Measurements from ENCODE around the gene HSCB.
"Not testable (repeated sequence)": the region's sequence is repeated elsewhere in the genome, so short reads cannot be mapped to it uniquely, and the experiment has no call there.

The HSCB gene

DNA sequence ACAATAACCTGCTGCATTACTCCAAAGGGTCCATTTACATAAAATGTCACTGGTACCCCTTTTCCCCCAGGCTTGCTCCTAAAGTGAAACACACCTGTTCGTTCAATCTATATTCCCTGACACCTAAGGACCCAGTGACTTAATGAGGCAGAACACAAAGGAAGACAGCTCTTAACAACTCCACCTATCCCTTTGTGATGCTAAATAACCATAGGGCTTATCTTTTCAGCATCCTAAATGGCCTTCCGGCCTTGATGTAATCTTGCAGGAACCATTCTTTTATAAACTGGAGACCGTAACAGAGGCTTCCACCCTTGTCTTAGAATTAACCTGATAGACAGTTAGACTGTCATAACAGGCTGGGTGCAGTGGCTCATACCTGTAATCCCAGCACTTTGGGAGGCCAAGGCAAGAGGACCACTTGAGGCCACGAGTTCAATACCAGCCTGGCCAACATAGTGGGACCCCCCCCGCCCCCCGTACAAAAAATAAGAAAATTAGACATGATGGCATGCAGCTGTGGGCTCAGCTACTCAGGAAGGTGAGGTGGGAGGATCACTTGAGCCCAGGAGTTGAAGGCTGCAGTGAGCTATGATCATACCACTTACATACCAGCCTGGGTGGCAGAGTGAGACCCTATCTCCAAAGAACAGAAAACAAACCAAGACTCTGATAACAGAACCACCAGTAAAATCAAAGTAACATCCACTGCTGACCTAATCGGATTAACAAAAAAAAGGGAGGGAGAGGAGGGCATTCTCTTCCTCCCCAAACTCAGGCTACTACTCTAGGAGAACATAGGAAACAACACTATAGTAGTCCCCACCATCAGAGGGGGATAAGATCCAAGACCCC, 5.3 kb upstream of the HSCB start:
- no peak overlapping the region for H3K9ac ChIP-seq (ENCODE audit: low read length)
- no peaks in the 10 kb centered on the region for H3K9me3 ChIP-seq (ENCODE audit: low read length)
- no peaks in the 10 kb centered on the region for H3F3A ChIP-seq (ENCODE audit: insufficient read depth, low read length)
- TF ChIP-seq, protein P1, sequence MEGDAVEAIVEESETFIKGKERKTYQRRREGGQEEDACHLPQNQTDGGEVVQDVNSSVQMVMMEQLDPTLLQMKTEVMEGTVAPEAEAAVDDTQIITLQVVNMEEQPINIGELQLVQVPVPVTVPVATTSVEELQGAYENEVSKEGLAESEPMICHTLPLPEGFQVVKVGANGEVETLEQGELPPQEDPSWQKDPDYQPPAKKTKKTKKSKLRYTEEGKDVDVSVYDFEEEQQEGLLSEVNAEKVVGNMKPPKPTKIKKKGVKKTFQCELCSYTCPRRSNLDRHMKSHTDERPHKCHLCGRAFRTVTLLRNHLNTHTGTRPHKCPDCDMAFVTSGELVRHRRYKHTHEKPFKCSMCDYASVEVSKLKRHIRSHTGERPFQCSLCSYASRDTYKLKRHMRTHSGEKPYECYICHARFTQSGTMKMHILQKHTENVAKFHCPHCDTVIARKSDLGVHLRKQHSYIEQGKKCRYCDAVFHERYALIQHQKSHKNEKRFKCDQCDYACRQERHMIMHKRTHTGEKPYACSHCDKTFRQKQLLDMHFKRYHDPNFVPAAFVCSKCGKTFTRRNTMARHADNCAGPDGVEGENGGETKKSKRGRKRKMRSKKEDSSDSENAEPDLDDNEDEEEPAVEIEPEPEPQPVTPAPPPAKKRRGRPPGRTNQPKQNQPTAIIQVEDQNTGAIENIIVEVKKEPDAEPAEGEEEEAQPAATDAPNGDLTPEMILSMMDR (IDR thresholded peaks at IDR 0.05; ENCODE audit: low read length), result no peak
- TF ChIP-seq EZH2 (IDR thresholded peaks at IDR 0.05; ENCODE audit: borderline replicate concordance, low read length), result no peak
- H4K20me1 ChIP-seq (ENCODE audit: insufficient read depth, low read length), result no peaks in the 10 kb centered on the region
- peaks cover 40% of the 10 kb centered on the region for H3K79me2 ChIP-seq (ENCODE audit: insufficient read depth, low read length)
- H3K36me3 ChIP-seq (ENCODE audit: insufficient read depth, low read length), result peaks cover 38% of the 10 kb centered on the region
- H3K27me3 ChIP-seq (ENCODE audit: insufficient read depth, low read length), result no peaks in the 10 kb centered on the region
- H3K9me2 ChIP-seq (ENCODE audit: low read depth, low read length), result no peaks in the 10 kb centered on the region
- no peak overlapping the region for H3K4me3 ChIP-seq (ENCODE audit: low read depth, low read length, poor library complexity, severe bottlenecking)
- no peak overlapping the region for H3K27ac ChIP-seq (ENCODE audit: low read depth, low read length, poor library complexity, severe bottlenecking)
- H2AFZ ChIP-seq (ENCODE audit: low read length), result no peak overlapping the region
- no peak overlapping the region for H3K4me2 ChIP-seq (ENCODE audit: low read length)
- H3K4me1 ChIP-seq (ENCODE audit: insufficient read depth, low read length, severe bottlenecking), result peaks cover 15% of the 10 kb centered on the region

DNA sequence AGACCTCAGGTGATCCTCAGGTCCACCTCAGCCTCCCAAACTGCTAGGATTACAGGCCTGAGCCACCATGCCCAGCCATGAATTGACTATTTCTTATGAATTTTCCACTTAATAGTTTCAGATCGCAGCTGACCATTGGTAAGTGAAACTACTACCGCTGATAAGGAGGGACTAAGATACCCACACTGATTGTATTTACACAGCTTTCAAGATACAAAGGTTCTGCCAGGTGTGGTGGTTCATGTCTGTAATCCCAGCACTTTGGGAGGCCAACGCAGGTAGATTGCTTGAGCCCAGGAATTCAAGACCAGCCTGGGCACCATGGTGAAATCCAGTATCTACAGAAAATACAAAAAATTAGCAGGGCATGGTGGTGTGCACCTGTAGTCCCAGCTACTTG, 4.1 kb upstream of the HSCB start:
- no peak overlapping the region for H3K9ac ChIP-seq (ENCODE audit: low read length)
- TF ChIP-seq EZH2 (IDR thresholded peaks at IDR 0.05; ENCODE audit: borderline replicate concordance, low read length), result no peak
- TF ChIP-seq, protein P1 (IDR thresholded peaks at IDR 0.05; ENCODE audit: low read length), result no peak
- no peak overlapping the region for H3K4me2 ChIP-seq (ENCODE audit: low read length)
- H3K36me3 ChIP-seq (ENCODE audit: insufficient read depth, low read length), result peaks cover 35% of the 10 kb centered on the region
- no peaks in the 10 kb centered on the region for H3K9me3 ChIP-seq (ENCODE audit: low read length)
- H3K79me2 ChIP-seq (ENCODE audit: insufficient read depth, low read length), result peaks cover 40% of the 10 kb centered on the region
- H3K4me1 ChIP-seq (ENCODE audit: insufficient read depth, low read length, severe bottlenecking), result peaks cover 17% of the 10 kb centered on the region
- H3F3A ChIP-seq (ENCODE audit: insufficient read depth, low read length), result no peaks in the 10 kb centered on the region
- H3K9me2 ChIP-seq (ENCODE audit: low read depth, low read length), result no peaks in the 10 kb centered on the region
- H3K4me3 ChIP-seq (ENCODE audit: low read depth, low read length, poor library complexity, severe bottlenecking), result no peak overlapping the region
- no peaks in the 10 kb centered on the region for H3K27me3 ChIP-seq (ENCODE audit: insufficient read depth, low read length)
- no peak overlapping the region for H2AFZ ChIP-seq (ENCODE audit: low read length)
- no peak overlapping the region for H3K27ac ChIP-seq (ENCODE audit: low read depth, low read length, poor library complexity, severe bottlenecking)
- no peaks in the 10 kb centered on the region for H4K20me1 ChIP-seq (ENCODE audit: insufficient read depth, low read length)

DNA sequence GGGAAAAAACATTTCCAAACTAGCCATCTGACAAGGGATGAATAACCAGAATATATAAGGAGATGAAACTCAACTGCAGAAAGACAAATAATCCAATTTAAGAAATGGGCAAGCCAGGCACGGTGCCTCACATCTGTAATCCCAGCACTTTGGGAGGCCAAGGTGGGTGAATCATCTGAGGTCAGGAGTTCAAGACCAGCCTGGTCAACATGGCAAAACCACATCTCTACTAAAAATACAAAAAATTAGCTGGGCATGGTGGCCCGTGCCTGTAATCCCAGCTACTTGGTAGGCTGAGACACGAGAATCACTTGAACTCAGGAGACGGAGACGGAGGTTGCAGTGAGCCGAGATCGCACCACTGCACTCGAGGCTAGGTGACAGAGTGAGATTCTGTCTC, 3.0 kb upstream of the HSCB start:
- Histone ChIP-seq H3K4me1 (ENCODE audit: insufficient read depth, low read length, severe bottlenecking) (peaks cover 23% of the 10 kb centered on the region), H3K79me2 (ENCODE audit: insufficient read depth, low read length) (peaks cover 40% of the 10 kb centered on the region), H3K36me3 (ENCODE audit: insufficient read depth, low read length) (peaks cover 28% of the 10 kb centered on the region)
- not testable (repeated sequence) for H3K9me3 ChIP-seq (ENCODE audit: low read length); H3K27ac ChIP-seq (ENCODE audit: low read depth, low read length, poor library complexity, severe bottlenecking); H3K4me3 ChIP-seq (ENCODE audit: low read depth, low read length, poor library complexity, severe bottlenecking); H3F3A ChIP-seq (ENCODE audit: insufficient read depth, low read length); H3K9ac ChIP-seq (ENCODE audit: low read length); H3K4me2 ChIP-seq (ENCODE audit: low read length); H2AFZ ChIP-seq (ENCODE audit: low read length); H3K9me2 ChIP-seq (ENCODE audit: low read depth, low read length); H4K20me1 ChIP-seq (ENCODE audit: insufficient read depth, low read length); H3K27me3 ChIP-seq (ENCODE audit: insufficient read depth, low read length)
